ENCODE data around the gene PDF.
"Not testable (repeated sequence)": the region's sequence is repeated elsewhere in the genome, so short reads cannot be mapped to it uniquely, and the experiment has no call there.

PDF gene

DNA sequence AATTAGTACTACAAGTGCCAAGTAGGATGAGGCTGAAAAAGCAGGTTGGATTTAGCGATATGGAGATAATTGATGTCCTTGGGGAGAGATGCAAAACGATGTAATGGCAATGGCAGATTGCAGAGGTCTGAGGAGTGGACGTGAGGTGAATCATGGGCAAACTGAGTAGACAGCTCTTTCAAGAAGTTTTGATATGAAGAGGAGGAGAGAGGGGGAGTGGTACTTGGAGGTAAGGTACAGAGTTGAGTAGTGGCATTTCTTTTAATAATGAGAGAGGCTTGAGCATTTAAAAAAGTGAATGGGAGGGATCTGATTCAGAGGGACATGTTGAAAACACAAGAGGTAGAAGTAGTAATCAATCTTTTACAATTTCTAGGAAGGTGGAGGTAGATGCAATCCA lies 37.0 kb downstream of the PDF start:
- no peak overlapping the region for H3K4me3 ChIP-seq (ENCODE audit: low read depth, low read length)
- DNase-seq (ENCODE audit: low read depth) = no peak
- no peak for TF ChIP-seq CTCF (IDR thresholded peaks at IDR 0.05; ENCODE audit: control insufficient read depth, extremely low read depth, insufficient read depth)

- not testable (repeated sequence) for DNase-seq (ENCODE audit: low read depth); H3K4me3 ChIP-seq (ENCODE audit: low read depth, low read length)
Measured at GRCh38 chr16:69291657-69292056, 38.7 kb downstream of the PDF start.

- peak; percentile 43; the same call in 1 of the 2 replicates for TF ChIP-seq CTCF (IDR thresholded peaks at IDR 0.05; ENCODE audit: control insufficient read depth, extremely low read depth, insufficient read depth)
- H3K4me3 ChIP-seq (ENCODE audit: low read depth, low read length) = no peak overlapping the region
- peak; percentile 52 for DNase-seq (ENCODE audit: low read depth)
Measured at GRCh38 chr16:69286941-69287713, 43.3 kb downstream of the PDF start.

DNA sequence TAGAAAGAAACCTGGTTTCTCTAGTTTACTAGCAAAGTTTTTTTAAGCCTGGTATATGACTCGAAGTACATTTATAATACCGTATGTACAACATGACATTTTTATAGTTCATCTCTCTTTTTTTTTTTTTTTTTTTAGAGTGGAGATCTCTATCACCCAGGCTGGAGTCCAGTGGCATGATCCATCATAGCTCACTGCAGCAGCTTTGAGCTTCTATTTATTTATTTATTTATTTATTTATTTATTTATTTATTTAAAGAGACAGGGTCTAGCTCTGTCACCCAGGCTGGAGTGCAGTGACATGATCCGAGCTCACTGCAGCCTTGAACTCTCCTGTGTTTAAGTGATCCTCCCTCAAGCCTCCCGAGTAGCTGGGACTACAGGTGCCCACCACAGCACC lies 45.1 kb downstream of the PDF start:
- no peak for TF ChIP-seq CTCF (IDR thresholded peaks at IDR 0.05; ENCODE audit: control insufficient read depth, extremely low read depth, insufficient read depth)
- no peak for DNase-seq (ENCODE audit: low read depth)
- H3K4me3 ChIP-seq (ENCODE audit: low read depth, low read length) = no peak overlapping the region

DNA sequence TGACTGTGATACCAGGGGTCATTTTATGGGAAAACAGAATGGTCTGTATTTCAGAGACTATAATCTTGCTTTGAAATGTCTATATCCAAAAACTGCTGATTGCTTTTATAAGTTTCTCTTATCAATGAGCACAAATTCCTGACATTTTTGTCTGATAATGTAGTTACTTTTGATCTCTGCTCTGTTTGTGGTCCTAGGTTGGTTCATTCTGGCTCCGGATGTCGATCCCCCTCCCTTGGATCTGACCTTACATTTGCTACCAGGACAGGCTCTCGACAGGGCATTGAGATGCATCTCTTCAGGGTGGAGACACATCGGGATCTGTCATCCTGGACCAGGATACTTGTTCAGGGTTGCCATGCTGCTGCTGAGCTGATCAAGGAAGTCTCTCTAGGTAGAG lies 46.5 kb downstream of the PDF start:
- TF ChIP-seq CTCF (IDR thresholded peaks at IDR 0.05; ENCODE audit: control insufficient read depth, extremely low read depth, insufficient read depth) = no peak
- DNase-seq (ENCODE audit: low read depth) = no peak
- no peak overlapping the region for H3K4me3 ChIP-seq (ENCODE audit: low read depth, low read length)

DNA sequence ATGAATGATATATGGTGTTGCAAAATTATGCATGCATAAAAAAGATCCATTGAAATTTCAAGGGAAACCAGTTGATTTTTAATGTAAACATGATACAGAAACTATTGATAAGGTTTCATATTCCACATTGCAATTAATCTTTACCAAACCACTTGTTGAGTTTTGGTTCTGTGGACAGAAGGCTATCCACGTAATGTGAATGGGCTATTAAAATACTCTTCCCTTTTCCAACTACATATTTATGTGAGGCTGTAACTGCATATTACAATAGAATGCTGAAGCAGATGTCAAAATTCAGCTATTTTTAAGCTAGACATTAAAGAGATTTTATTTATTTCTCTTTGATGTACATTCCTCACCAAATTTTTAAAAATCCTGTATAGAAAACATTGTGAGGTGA lies 53.0 kb downstream of the PDF start:
- no peak overlapping the region for H3K4me3 ChIP-seq (ENCODE audit: low read depth, low read length)
- no peak for DNase-seq (ENCODE audit: low read depth)
- TF ChIP-seq CTCF (IDR thresholded peaks at IDR 0.05; ENCODE audit: control insufficient read depth, extremely low read depth, insufficient read depth) = no peak

All from LNCaP clone FGC (cell line).